NAMALWA (cell line): ENCODE measurements around the gene FJX1.
"Not testable (repeated sequence)": the region's sequence is repeated elsewhere in the genome, so short reads cannot be mapped to it uniquely, and the experiment has no call there.

Experiments
- DNase-seq: peaks from one replicate; pipeline ENCODE4 v3.0.0-alpha.2; 2015; ENCODE audit warnings: low spot score

Gene FJX1

DNA sequence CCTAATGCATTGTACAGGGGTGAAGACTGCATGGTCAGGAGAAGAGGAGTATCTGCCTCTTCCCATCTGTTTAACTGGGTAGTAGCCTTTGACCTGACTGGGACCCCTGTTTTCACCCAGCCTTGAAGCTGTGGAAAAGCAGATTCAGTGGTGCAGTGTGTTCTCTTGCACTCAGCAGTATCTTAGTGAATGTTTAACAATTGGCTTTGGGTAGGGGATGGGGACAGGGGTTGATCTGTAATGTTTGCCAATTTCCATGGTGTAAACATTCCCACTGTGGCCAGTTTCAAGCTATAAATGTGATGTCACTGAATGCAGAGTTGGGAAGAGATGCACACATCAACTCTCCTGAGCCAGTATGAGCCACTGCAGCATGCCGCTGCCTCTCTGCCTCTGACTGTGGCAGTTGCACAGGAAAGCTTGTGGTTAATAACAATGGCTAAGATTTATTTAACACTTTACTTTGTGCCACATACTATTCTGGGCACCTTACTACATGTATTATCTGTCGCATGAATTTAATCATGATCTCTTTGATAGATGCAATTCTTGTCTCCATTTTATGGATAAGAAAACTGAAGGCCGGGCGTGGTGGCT lies 15.7 kb downstream of the FJX1 start:
- DNase-seq, result no peak

- DNase-seq, result no peak
Measured at GRCh38 chr11:35635933-35636332, 17.7 kb downstream of the FJX1 start.

GRCh38 chr11:35639591-35640179 lies 21.4 kb downstream of the FJX1 start:
- no peak for DNase-seq

DNA sequence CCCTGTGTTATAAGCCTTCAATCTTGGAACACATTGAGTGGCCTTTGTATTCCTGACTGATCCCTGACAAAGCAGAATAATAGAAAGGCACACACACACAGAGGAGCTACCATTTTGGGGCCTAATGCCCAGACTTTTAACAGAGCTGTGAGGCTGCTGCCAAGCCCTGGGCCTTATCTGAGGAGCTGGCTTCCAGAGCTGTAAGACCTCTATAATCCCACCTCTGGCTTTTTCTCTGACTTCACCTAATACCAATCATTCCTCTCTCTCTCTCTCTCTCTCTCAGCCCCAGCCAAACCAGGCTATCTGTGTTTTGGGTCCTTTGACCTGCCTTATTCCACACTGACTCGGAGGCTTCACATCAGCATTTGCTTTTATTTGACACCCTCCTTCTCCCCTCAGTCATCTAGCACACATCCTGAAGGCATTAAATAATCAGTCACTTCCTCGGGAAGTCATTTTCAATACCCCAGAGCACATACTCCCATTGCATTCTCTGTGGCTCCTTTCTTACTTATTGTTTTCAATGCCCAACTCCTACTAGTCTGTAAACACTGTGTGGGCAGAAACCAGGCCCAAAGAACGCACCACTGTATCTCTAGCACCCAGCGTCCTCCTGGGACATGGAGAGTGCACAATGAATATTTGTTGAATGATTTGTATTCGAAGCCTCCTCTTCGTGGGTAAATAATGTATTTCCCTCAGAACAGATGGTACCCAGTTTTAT lies 23.1 kb downstream of the FJX1 start:
- DNase-seq, result no peak

GRCh38 chr11:35641964-35642363 lies 23.7 kb downstream of the FJX1 start:
- no peak for DNase-seq

GRCh38 chr11:35647421-35648093 lies 29.3 kb downstream of the FJX1 start:
- no peak for DNase-seq

DNA sequence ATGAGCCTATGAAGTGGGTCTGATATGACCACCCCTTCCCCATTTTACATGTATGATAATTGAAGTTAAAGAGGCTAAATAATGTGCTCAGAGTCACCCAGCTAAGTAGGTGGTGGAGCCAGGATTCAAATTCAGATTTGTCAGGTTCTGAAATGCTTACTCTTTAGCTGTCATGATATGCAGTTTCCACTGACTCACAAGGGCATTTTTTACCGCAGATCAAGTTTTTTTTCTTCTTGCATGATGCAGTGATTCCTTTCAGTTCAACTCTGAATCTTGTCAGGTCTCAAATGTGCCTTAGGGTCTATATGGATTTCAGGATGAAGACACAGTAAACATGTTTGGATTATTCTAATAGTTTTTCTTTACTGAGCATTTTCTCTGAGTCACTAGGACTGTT lies 31.7 kb downstream of the FJX1 start:
- DNase-seq, result no peak

- no peak for DNase-seq
Measured at GRCh38 chr11:35650467-35650866, 32.2 kb downstream of the FJX1 start.

DNA sequence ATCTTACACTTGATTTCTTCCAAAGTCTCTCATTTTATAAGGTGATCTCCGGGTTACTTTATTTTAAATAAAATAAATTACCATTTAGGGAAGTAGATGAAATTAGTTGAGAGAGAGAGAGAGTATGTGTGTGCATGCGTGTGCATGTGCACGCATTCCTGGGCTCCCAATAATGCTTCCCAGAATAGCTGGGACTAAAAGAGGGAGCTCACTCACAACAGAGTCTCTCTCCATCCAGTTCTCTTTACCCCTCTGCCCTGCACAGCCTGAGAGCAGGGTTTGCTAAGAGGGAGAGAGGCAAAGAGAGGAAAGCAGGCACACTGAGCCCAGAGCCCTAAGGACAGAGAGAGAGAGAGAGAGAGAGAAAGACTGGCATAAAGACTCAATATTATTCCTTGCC lies 33.0 kb downstream of the FJX1 start:
- DNase-seq, result no peak

- DNase-seq, result not testable (repeated sequence)
Measured at GRCh38 chr11:35652786-35653185, 34.5 kb downstream of the FJX1 start.

GRCh38 chr11:35654711-35655110 lies 36.5 kb downstream of the FJX1 start:
- DNase-seq, result no peak

- DNase-seq, result no peak
Measured at GRCh38 chr11:35655254-35655653, 37.0 kb downstream of the FJX1 start.

DNA sequence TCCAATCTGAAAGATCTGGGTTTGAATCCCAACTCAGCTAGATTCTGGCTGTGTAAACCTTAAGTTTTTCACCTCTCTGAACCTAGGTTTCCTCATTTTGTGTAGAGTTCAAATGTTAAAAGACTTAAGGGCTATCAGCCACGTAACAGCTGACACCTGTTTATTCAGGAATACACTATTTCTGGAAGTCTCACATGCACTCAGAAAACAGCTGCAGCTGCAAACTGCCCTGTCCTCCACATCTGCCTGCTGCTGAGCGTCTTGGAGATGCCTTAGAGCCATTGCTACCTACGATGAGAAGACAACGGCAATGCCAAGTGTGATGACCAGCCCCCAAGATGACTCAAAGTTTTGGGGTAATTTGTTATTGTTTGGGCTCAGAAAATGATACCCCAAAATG lies 37.6 kb downstream of the FJX1 start:
- DNase-seq, result no peak

DNA sequence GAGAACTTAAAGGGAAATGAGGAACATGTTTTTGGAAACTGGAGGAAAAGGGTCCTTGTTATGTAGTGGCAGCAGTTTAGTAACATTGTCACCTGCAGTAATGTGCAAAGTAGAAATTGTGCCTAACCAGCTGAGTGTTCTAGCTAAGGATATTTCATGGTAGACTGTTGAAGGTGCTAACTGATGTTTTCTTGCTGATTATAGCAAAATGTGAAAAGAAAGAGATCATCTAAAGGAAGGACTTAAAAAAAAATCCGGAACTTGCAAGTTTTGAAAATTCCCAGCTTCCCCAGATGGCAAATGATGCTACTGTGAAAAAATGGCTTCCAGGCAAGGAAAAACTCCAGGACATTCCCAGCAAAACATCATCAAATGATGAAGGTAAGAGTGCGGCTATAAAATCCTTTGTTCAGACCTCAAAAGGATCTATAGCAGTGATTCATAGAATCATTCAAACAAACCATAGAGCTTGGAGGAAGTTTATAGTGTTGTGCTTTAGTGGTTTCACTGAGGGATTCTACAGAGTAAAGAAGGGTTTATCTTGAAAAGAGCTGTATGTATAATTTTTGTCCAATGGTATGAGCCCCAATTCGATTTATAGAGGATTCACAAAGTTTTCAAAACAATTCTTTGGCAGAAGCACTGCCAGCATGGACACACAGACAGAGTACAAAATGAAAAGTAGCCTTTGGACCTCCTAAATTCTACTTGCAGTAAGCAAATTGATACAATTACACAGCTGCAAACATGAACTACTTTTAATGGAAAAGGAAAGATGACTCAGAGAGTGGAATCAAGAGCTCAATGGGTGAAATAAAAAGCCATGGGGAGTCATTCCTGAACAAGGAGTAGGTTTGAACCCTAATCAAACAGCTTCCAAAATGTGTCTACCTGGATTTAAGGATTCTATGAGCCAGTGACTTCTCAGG lies 40.0 kb downstream of the FJX1 start:
- no peak for DNase-seq

GRCh38 chr11:35661534-35661933 lies 43.3 kb downstream of the FJX1 start:
- no peak for DNase-seq

DNA sequence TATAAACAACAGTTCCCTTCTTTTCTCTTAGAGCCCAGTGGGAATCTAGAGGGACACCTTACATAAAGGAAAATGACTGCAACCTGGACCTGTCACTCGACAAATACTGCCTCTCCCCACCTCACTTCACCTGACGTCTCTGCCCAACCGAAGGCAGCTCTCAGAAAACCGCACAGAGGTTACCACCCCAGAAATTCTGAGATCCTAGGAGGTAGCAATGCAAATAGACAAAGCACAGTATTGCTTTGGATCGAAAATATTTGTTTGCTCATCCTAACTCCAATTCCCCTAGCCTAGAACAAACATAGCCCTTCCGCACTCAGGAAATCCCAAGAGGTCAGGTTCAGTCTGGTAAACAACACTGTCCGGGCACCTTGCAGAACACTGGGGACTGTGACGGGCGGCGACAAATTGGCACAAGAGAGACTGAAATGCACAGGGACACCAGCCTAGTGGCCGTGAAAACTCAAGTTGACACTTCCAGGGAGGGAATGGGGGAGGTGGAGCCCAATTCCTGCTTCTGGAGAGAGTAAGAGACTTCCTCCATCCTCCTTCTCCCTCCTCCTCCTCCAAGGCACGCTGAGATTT lies 43.9 kb downstream of the FJX1 start:
- no peak for DNase-seq

GRCh38 chr11:35662649-35663407 lies 44.6 kb downstream of the FJX1 start, which contains the start of gene TRIM44:
TSS of gene TRIM44 (plus strand) at chr11:35662775. CDS start at chr11:35663112, 337 bp downstream.
- no peak for DNase-seq

GRCh38 chr11:35663408-35663702 lies 45.1 kb downstream of the FJX1 start:
- DNase-seq, result no peak

DNA sequence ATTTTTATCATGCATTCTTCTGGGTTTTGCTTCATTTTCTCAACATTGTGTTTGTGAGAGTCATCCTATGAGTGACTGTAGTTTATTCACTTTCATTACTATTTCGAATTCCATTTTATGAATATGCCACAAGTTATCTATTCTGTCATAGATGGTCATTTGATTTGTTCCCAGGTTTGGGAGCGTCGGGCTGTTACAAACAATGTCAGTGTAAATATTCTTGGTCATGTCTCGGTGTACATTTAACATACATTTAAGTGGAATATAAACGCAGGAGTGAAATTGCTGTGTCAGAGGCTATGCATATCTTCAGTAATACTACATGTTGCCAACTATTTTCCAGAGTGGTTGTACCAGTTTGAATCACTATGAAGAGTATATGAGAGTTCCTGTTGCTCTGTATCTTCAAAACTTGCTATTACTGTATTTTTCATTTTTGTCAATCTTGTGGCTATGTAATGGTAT lies 46.7 kb downstream of the FJX1 start:
- no peak for DNase-seq

GRCh38 chr11:35667257-35667656 lies 49.0 kb downstream of the FJX1 start:
- no peak for DNase-seq

DNA sequence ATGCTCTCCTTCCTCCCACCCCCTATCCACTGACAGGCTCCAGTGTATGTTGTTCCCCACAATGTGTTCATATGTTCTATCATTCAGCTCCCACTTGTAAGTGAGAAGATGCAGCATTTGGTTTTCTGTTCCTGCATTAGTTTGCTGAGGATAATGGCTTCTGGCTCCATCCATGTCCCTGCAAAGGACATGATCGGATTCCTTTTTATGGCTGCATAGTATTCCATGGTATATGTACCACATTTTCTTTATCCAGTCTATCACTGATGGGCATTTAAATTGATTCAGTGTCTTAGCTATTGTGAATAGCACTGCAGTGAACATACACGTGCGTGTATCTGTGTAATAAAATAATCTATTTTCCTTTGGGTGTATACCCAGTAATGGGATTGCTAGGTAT lies 50.1 kb downstream of the FJX1 start:
- DNase-seq, result not testable (repeated sequence)
